HL-60 (cell line): Measurements from ENCODE around the gene PRCP.

Experiments
- DNase-seq, 2 experiments: peaks; one replicate each; pipeline ENCODE4 v3.0.0-alpha.2; 2010 to 2020; ENCODE audit warnings: low read depth in 1 of 2, low spot score in 1 of 2
- H3K27ac ChIP-seq: fragments of 250-450 bp; sonication (Bioruptor Pico); replicated peaks from 2 replicates; pipeline ENCODE4 v1.5.1; 2020; ENCODE audit warnings: mild to moderate bottlenecking, moderate library complexity
- H3K27me3 ChIP-seq: fragments of 250-450 bp; sonication (Bioruptor Pico); 2 replicates; pipeline ENCODE4 v1.5.1; 2021; ENCODE audit warnings: mild to moderate bottlenecking, moderate library complexity; ENCODE audit not compliant: insufficient read depth, poor library complexity, severe bottlenecking
- H3K4me3 ChIP-seq: replicated peaks from 2 replicates; pipeline ENCODE4 v1.5.1; 2011; ENCODE audit warnings: mild to moderate bottlenecking, control low read depth, low read length; ENCODE audit not compliant: insufficient read depth
- GABPA ChIP-seq: IDR thresholded peaks from 2 replicates; pipeline ENCODE4 v1.6.1; 2012; ENCODE audit warnings: low read depth
- POLR2AphosphoS5 ChIP-seq: IDR thresholded peaks from 2 replicates; pipeline ENCODE4 v1.6.1; 2012; ENCODE audit warnings: low read depth
- SPI1 ChIP-seq: IDR thresholded peaks from 2 replicates; pipeline ENCODE4 v1.6.1; 2012; ENCODE audit warnings: low read depth, mild to moderate bottlenecking, borderline replicate concordance
- TF ChIP-seq, protein P1 (sequence below): IDR thresholded peaks from 2 replicates; pipeline ENCODE4 v1.6.1; 2012; ENCODE audit warnings: low read depth; ENCODE audit not compliant: insufficient replicate concordance
- TF ChIP-seq, protein P2 (sequence below): IDR thresholded peaks from one replicate; pipeline ENCODE4 v1.5.1; 2011; ENCODE audit warnings: low read length, control low read depth, inconsistent platforms; ENCODE audit not compliant: insufficient read depth

PRCP gene

DNA sequence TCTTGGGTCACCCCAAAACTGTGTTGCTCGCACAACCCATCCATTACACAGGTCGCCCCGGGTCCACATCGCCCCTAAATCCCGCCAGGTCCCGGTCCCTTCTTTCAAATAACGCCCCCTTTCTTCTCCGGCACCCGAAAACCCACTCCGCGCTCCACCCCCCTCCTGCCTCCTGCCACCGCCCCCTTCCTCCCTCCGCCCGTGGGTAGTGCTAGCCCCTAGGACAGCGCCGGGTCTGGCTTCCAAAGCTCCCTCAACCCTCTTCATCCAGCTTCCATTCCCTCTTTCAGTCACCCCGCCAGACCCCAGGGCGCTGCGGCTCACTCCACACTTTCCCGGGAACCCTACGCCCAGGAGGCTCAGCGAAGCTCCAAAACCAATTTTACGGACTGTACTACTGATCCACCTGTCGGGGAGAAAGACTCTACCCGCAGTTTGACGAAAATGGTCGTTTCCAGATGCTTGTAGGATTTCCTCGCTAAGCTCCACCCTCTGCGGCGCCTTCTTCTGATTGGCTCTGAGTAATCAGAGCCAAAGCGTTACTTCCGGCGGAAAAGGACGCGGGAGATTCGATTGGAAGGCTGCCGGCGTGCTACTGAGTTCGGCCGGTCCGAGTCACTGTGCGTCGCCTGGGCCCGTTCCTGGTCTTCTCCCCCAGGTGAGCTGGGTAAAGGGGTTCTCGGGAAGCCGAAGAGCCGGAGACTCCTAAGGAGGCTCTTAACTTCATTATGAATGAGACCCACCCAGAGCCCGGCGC is 1.1 kb upstream of the PRCP start, which contains the start of gene DDIAS:
TSS of gene DDIAS (plus strand) at position 572 of the 757 bp plus-strand sequence. CDS start 13,003 bp downstream, outside the sequence.
- peak within 1 kb of the TSS; percentile 63 for H3K4me3 ChIP-seq
- no peaks in the 10 kb centered on the region for H3K27me3 ChIP-seq
- H3K27ac ChIP-seq: peak within 1 kb of the TSS; percentile 92
- TF ChIP-seq POLR2AphosphoS5: peak; percentile 67; the same call in 1 of the 2 replicates
- TF ChIP-seq, protein P1, sequence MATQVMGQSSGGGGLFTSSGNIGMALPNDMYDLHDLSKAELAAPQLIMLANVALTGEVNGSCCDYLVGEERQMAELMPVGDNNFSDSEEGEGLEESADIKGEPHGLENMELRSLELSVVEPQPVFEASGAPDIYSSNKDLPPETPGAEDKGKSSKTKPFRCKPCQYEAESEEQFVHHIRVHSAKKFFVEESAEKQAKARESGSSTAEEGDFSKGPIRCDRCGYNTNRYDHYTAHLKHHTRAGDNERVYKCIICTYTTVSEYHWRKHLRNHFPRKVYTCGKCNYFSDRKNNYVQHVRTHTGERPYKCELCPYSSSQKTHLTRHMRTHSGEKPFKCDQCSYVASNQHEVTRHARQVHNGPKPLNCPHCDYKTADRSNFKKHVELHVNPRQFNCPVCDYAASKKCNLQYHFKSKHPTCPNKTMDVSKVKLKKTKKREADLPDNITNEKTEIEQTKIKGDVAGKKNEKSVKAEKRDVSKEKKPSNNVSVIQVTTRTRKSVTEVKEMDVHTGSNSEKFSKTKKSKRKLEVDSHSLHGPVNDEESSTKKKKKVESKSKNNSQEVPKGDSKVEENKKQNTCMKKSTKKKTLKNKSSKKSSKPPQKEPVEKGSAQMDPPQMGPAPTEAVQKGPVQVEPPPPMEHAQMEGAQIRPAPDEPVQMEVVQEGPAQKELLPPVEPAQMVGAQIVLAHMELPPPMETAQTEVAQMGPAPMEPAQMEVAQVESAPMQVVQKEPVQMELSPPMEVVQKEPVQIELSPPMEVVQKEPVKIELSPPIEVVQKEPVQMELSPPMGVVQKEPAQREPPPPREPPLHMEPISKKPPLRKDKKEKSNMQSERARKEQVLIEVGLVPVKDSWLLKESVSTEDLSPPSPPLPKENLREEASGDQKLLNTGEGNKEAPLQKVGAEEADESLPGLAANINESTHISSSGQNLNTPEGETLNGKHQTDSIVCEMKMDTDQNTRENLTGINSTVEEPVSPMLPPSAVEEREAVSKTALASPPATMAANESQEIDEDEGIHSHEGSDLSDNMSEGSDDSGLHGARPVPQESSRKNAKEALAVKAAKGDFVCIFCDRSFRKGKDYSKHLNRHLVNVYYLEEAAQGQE: no peak
- TF ChIP-seq, protein P2, sequence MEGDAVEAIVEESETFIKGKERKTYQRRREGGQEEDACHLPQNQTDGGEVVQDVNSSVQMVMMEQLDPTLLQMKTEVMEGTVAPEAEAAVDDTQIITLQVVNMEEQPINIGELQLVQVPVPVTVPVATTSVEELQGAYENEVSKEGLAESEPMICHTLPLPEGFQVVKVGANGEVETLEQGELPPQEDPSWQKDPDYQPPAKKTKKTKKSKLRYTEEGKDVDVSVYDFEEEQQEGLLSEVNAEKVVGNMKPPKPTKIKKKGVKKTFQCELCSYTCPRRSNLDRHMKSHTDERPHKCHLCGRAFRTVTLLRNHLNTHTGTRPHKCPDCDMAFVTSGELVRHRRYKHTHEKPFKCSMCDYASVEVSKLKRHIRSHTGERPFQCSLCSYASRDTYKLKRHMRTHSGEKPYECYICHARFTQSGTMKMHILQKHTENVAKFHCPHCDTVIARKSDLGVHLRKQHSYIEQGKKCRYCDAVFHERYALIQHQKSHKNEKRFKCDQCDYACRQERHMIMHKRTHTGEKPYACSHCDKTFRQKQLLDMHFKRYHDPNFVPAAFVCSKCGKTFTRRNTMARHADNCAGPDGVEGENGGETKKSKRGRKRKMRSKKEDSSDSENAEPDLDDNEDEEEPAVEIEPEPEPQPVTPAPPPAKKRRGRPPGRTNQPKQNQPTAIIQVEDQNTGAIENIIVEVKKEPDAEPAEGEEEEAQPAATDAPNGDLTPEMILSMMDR: no peak
- peak; percentile 80 for TF ChIP-seq GABPA
- no peak for TF ChIP-seq SPI1
- DNase-seq: peak; percentile 91 to 98

DNA sequence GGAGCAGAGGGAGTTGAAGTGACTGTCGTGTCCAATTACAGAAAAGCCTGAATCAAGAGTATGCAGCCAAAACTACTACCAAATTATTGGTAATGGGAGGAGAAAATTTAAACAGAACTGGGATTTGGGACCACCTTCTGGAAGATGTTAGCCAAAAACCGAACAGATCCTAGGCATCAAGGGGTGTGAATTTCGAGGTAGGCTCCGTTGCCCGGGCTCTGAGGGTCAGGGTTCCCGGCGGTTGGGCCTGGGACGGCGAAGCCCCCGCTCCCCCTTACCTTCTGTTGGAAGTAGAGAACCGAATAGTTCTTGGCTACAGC is 313 bp downstream of the PRCP start:
- Histone ChIP-seq H3K27ac (peak overlapping the region; percentile 92), H3K27me3 (no peaks in the 10 kb centered on the region), H3K4me3 (peak overlapping the region; percentile 63)
- DNase-seq: no peak
- TF ChIP-seq, protein P2: no peak
- TF ChIP-seq POLR2AphosphoS5: no peak; the same call in 1 of the 2 replicates

DNA sequence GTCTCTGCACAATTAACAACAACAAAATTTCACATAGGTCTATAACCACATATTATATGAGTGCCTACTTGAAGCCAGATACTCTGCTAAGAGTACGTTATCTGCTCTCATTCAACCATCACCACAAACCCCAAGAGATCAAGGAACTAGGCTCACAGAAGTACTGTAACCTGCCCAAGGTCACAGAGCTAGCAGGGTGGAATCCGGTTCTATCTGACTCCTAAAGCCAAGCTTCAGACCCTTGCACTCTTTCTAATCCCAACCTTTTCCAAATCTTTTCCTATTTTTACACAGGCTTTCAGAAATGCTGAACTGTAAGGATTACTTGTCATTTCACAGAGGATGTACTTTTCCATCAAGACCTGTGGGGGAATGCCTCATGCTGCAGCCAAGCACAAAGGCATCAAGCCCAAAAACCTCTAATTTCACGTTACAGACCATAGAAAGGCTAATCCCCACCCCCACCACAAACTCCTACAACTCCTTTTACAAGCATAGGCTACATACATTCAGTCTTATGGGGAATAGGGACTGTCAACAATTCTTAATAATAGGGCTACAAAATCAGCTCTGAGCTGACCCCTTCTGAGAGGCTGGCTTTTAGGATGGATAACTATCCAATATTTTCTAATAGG is 927 bp downstream of the PRCP start:
- DNase-seq: peak in 1 of 2 experiments; percentile 47
- TF ChIP-seq, protein P2: no peak
- TF ChIP-seq GABPA: no peak
- TF ChIP-seq SPI1: no peak
- TF ChIP-seq, protein P1: no peak
- Histone ChIP-seq H3K27ac (peak overlapping the region; percentile 92), H3K27me3 (no peaks in the 10 kb centered on the region), H3K4me3 (peak overlapping the region; percentile 63)
